Fibroblast of pulmonary artery (primary cell): Measurements from ENCODE around the gene CFAP53.
"Not testable (repeated sequence)": the region's sequence is repeated elsewhere in the genome, so short reads cannot be mapped to it uniquely, and the experiment has no call there.

Experiments
- DNase-seq: peaks from one replicate; pipeline ENCODE4 v3.0.0-alpha.2; 2010; ENCODE audit warnings: low read depth
- H3K4me3 ChIP-seq: replicated peaks from 2 replicates; pipeline ENCODE4 v1.5.1; 2011; ENCODE audit warnings: low read depth, mild to moderate bottlenecking, control low read depth, low read length, moderate library complexity
- TF ChIP-seq, protein P1 (sequence below): IDR thresholded peaks from 2 replicates; pipeline ENCODE4 v1.5.1; 2011; ENCODE audit warnings: mild to moderate bottlenecking, control low read depth, low read length, inconsistent platforms; ENCODE audit errors: missing control alignments

The CFAP53 gene

DNA sequence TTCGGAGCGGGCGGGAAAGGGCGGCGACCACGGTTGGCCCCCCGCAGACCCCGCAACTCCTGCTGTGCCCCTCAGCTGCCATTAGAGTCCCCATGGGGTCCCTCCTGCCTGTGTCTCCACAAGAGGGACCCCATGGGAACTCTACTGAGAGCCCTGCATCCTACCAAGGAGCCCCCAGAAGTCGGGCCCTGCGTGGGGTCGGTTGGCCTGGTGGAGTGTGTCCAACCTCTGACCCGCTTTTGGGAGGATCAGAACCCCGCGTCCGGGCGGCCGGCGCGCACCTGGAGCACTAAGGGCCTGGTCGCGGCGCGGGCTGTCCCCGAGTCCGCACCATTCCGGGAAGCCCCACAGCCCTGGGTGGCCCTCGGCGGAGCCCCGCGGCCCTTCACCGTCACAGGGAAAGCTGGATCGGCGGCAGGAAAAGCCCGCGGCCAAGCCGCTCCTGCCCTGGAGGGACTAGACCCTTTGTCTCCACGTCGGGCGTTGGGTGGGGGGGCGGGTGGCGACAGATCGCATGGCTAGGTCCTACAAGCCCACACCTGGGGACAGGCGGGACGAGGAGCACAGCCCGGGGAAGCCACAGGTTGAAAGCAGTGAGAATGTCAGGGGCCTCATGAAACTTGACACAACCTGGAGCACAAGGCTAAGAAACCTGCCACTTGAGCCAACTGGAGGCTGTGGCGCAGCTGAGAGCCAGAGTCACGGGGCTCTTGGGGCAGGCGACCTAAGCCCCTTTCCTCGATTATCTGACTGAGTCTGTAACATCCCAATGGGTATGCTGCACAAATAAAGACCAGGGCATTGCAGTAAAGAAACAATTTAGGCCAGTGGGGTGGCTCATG, 32.4 kb upstream of the CFAP53 start:
- TF ChIP-seq, protein P1, sequence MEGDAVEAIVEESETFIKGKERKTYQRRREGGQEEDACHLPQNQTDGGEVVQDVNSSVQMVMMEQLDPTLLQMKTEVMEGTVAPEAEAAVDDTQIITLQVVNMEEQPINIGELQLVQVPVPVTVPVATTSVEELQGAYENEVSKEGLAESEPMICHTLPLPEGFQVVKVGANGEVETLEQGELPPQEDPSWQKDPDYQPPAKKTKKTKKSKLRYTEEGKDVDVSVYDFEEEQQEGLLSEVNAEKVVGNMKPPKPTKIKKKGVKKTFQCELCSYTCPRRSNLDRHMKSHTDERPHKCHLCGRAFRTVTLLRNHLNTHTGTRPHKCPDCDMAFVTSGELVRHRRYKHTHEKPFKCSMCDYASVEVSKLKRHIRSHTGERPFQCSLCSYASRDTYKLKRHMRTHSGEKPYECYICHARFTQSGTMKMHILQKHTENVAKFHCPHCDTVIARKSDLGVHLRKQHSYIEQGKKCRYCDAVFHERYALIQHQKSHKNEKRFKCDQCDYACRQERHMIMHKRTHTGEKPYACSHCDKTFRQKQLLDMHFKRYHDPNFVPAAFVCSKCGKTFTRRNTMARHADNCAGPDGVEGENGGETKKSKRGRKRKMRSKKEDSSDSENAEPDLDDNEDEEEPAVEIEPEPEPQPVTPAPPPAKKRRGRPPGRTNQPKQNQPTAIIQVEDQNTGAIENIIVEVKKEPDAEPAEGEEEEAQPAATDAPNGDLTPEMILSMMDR = no peak
- DNase-seq = no peak
- H3K4me3 ChIP-seq = peak overlapping the region; percentile 59

DNA sequence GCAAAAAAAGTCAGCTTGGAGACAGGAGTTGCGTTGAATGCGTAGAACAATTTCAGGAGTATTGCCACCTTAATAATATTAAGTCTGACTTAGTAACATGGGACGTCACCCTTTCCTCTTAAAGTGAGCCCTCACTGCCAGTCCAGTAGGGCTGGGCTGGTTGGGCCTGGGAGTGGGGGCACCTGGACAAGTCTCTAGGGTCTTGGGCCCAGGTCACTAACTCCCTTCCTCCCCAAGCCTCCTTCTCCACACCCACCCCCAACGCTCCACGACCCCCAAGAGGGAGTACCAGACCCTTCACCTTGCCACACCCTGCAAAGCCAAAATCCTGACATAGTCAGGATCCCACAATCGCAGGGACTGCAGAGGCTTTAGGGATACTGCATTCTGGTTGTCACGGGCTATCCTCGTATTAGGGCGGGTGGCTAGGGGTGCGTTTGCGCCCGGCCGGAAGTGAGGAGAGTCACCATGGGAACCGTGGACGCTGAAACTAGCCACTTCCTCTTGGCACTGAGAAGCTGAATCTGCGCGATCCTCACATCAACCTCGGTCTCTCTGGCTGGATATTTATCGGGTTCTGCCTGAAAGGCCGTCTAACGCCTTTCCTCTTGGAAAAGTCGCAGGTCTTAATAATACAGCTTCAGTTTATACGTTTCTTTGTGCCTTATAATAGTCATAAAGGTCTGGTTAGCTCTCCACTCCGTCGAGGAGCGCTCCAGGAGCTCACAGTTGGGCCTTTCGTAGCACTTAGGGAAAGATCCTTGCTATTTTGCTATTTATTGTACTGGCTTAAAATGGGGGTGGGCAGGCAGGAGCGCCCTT, 31.5 kb upstream of the CFAP53 start:
- TF ChIP-seq, protein P1 = no peak
- H3K4me3 ChIP-seq = peak overlapping the region; percentile 59
- peak; percentile 81 for DNase-seq

DNA sequence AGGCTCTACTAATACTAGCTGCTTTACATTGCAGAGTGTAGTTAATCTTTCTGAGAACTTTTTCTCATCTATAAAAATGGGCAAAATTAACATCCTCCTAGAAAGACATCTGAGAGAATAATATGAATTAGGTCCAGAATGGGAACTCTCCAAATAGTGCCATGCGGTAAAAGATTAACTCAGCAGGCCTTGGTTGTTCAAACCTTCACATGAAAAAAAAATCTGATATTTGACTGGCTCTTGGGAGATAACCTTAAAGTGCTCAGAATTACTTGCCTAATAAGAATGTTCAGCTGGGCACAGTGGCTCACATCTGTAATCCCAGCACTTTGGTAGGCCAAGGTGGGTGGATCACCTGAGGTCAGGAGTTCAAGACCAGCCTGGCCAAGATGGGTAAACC, 26.7 kb upstream of the CFAP53 start:
- no peak for DNase-seq
- TF ChIP-seq, protein P1 = no peak
- H3K4me3 ChIP-seq = no peak overlapping the region

DNA sequence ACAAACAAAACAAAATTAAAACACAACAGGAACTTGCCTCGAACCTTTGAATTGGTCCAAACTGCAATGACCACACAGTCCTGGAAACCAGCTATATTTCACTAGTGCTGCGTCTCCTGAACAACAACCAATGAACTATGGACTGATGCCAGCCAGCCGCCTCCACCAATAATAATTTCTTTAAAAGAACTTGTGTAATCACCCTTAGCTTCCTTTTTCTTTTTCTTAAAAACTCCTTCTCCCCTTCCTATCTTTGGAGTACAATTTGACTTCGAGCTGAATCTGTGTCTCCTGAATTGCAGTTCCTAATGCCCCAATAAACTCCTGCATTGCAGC, 22.8 kb upstream of the CFAP53 start:
- TF ChIP-seq, protein P1 = no peak
- no peak overlapping the region for H3K4me3 ChIP-seq
- DNase-seq = no peak

DNA sequence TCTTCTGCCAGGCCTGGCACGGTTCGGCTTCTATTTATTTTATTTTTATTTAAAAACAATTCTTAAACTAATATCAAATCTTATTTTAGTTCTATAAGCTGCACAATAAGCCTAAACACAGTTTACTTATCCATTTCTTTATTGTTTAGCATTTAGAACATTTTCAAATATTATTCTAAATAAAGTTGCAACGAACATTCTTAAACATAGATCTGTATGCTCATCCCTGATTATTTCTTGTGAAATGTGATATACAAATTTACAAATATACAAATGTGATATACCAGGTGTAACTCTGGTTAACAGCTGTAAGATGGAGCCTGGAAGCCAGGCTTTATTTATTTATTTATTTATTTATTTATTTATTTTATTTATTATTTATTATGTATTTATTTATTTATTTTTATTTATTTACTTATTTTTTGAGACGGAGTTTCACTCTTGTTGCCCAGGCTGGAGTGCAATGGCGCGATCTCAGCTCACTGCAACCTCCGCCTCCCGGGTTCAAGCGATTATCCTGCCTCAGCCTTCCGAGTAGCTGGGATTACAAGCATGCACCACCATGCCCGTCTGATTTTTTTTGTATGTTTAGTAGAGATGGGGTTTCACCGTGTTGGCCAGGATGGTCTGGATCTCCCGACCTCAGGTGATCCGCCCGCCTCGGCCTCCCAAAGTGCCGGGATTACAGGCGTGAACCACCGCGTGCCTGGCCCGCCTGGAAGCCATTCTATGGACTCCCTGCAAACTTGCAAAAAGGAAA, 22.2 kb upstream of the CFAP53 start:
- peak overlapping the region; percentile 93 for H3K4me3 ChIP-seq
- not testable (repeated sequence) for DNase-seq

DNA sequence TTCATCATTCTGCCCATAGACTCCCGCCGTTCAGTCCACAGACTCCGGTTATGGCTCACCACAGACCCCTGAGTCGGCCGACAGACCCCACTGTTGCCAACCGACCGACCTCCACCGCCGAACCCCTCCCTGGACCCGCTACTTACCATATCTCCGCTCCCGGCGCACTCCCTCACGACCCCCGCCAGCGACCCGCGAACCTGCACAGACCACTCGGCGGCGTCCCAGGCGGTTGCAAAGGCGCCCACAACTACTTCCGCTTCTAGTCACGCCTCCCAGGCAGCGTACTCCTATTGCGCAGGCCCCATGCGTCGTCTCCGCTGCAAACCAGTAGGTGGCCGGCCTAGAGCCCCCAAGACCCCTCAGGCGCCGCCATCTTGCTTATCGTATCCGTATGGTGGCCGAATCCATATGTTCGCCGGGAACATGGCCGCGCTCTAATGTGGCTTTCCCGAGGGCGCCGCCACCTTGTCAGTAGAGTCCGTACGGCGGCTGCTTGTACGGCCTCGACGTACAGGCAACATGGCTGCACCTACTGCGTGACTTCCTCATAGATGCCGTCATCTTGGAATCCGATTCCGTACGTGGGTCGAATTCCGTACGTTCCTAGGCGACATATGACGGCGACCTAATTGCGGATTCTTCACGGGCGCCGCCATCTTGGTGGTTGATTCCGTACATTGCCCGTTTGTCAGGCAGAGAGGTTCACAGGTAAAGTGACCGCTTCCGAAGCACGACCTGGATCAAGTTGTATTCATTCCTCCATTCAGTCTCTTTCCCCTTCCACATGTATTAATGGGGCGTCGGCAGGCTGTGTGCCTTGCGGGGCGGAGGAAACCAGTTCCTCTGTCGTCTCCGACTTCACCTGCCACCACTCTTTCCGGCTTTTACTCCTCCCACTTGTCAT, 21.4 kb upstream of the CFAP53 start, which contains the start of gene CXXC1:
Gene CXXC1, minus strand, starts transcription at position 252 of the 907 bp plus-strand sequence. Its CDS starts 103 bp downstream, at position 149.
- TF ChIP-seq, protein P1 = peak; percentile 45
- peak within 1 kb of the TSS; percentile 93 for H3K4me3 ChIP-seq
- peak; percentile 100 for DNase-seq
